ENCODE results near the gene FAAP100.

FAAP100 gene

GRCh38 chr17:81569986-81570514 is 17.9 kb upstream of the FAAP100 start:
- TF ChIP-seq POLR2AphosphoS5 (IDR thresholded peaks at IDR 0.05; ENCODE audit: low read depth, low read length) (no peak), SIN3A (IDR thresholded peaks at IDR 0.05; ENCODE audit: borderline replicate concordance, insufficient read depth, low read length) (no peak), TAF1 (IDR thresholded peaks at IDR 0.05; ENCODE audit: borderline replicate concordance, insufficient read depth, low read length) (no peak), REST (IDR thresholded peaks at IDR 0.05; ENCODE audit: insufficient read depth in 1 of 2, low read depth in 2 of 2, low read length in 2 of 2) (no peak), FOXP2 (optimal IDR thresholded peaks at IDR 0.05; ENCODE audit: borderline replicate concordance, extremely low read depth, extremely low read length, insufficient read depth) (no peak)

GRCh38 chr17:81568416-81568815 is 16.3 kb upstream of the FAAP100 start:
- TF ChIP-seq SIN3A (IDR thresholded peaks at IDR 0.05; ENCODE audit: borderline replicate concordance, insufficient read depth, low read length) (no peak), FOXP2 (optimal IDR thresholded peaks at IDR 0.05; ENCODE audit: borderline replicate concordance, extremely low read depth, extremely low read length, insufficient read depth) (no peak), REST (IDR thresholded peaks at IDR 0.05; ENCODE audit: insufficient read depth in 1 of 2, low read depth in 2 of 2, low read length in 2 of 2) (no peak), POLR2AphosphoS5 (IDR thresholded peaks at IDR 0.05; ENCODE audit: low read depth, low read length) (no peak), TAF1 (IDR thresholded peaks at IDR 0.05; ENCODE audit: borderline replicate concordance, insufficient read depth, low read length) (no peak)

- no peak for TF ChIP-seq TAF1 (IDR thresholded peaks at IDR 0.05; ENCODE audit: borderline replicate concordance, insufficient read depth, low read length)
- no peak for TF ChIP-seq FOXP2 (optimal IDR thresholded peaks at IDR 0.05; ENCODE audit: borderline replicate concordance, extremely low read depth, extremely low read length, insufficient read depth)
Measured at GRCh38 chr17:81567191-81567590, 15.0 kb upstream of the FAAP100 start.

GRCh38 chr17:81566461-81567126 is 14.4 kb upstream of the FAAP100 start:
- TF ChIP-seq SIN3A (IDR thresholded peaks at IDR 0.05; ENCODE audit: borderline replicate concordance, insufficient read depth, low read length) (no peak; the same call in 1 of the 2 replicates), REST (IDR thresholded peaks at IDR 0.05; ENCODE audit: insufficient read depth in 1 of 2, low read depth in 2 of 2, low read length in 2 of 2) (0 out of 4 replicates have a peak, but pooled peaks of 1 of the 2 experiments have one; percentile 4)

- TF ChIP-seq TAF1 (IDR thresholded peaks at IDR 0.05; ENCODE audit: borderline replicate concordance, insufficient read depth, low read length) (no peak), REST (IDR thresholded peaks at IDR 0.05; ENCODE audit: insufficient read depth in 1 of 2, low read depth in 2 of 2, low read length in 2 of 2) (no peak), FOXP2 (optimal IDR thresholded peaks at IDR 0.05; ENCODE audit: borderline replicate concordance, extremely low read depth, extremely low read length, insufficient read depth) (no peak), SIN3A (IDR thresholded peaks at IDR 0.05; ENCODE audit: borderline replicate concordance, insufficient read depth, low read length) (no peak), POLR2AphosphoS5 (IDR thresholded peaks at IDR 0.05; ENCODE audit: low read depth, low read length) (no peak)
Measured at GRCh38 chr17:81565231-81565630, 13.1 kb upstream of the FAAP100 start.
